ENCODE results near the gene SASS6.

SASS6 gene

DNA sequence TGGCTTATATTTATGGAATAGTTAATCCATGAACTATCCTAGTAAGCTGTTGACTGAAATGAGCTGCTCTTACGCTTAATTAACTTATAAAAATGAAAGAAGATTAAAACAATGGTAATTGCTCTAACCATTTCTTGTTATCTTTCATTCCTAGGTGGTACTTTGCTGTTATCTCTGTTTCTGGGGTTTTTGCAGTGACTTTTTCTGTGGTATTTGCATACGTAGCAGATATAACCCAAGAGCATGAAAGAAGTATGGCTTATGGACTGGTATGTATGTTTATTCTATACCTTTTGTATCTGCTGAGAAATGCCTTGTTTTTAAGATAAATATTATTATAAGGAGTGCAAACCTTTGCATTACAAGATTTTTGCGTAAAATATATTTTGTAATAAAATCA is 71.0 kb downstream of the SASS6 start:
- no peak for ATAC-seq
- TF ChIP-seq ZNF70 (CRISPR knock-in tag; IDR thresholded peaks at IDR 0.05): no peak

DNA sequence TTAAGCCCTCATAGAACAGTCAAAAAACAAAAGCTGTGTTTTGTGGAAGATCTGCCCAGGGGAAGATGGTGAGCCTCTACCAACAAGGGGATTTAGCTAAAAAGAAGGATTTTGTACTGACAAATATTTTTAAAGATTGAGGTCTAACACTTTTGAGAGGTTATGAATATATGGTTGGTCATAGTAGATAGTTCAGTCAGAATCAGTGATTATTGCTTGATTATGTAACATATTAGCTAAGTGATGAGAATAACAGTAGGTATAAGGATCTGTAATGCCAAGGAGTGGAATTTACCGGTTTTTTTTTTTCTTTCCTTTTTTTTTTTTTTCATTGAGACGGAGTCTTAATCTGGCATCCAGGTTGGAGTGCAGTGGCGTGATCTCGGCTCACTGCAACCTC is 79.0 kb downstream of the SASS6 start:
- no peak for ATAC-seq
- no peak for TF ChIP-seq ARNTL (CRISPR knock-in tag; IDR thresholded peaks at IDR 0.05; ENCODE audit: borderline replicate concordance, low read depth)

DNA sequence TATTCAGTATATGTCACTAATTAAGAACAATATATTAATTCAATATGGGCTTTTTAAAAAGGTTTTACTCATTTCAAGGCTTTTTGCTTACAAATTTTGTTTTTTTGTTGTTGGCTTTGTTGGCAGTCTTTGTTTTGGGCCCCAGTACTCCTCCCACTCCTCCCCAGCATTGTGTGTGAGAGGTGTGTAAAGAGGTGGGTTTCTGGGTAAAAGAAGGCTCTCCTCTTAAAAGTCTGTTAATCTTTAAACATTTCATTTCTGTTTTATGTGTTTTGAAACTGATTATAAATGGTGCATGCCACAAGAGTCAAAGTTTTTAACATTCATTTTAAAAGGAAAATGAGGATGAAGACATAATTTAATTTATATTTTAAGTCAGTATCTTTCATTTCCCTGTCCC is 79.6 kb downstream of the SASS6 start:
- TF ChIP-seq SNAI2 (CRISPR knock-in tag; IDR thresholded peaks at IDR 0.05) (no peak), GLIS3 (CRISPR knock-in tag; IDR thresholded peaks at IDR 0.05) (no peak), ZFP30 (CRISPR knock-in tag; IDR thresholded peaks at IDR 0.05) (no peak), RARB (CRISPR knock-in tag; IDR thresholded peaks at IDR 0.05) (no peak), ISL1 (CRISPR knock-in tag; IDR thresholded peaks at IDR 0.05) (no peak), TOX (CRISPR knock-in tag; IDR thresholded peaks at IDR 0.05; ENCODE audit: borderline replicate concordance) (no peak), PPARA (CRISPR knock-in tag; IDR thresholded peaks at IDR 0.05; ENCODE audit: borderline replicate concordance) (no peak), ZNF70 (CRISPR knock-in tag; IDR thresholded peaks at IDR 0.05) (no peak), ZNF8 (CRISPR knock-in tag; IDR thresholded peaks at IDR 0.05) (no peak), OSR1 (CRISPR knock-in tag; IDR thresholded peaks at IDR 0.05) (no peak), ESRRG (CRISPR knock-in tag; IDR thresholded peaks at IDR 0.05) (no peak), BACH2 (CRISPR knock-in tag; IDR thresholded peaks at IDR 0.05; ENCODE audit: borderline replicate concordance) (no peak), TCF4 (CRISPR knock-in tag; IDR thresholded peaks at IDR 0.05; ENCODE audit: borderline replicate concordance) (no peak), ARNTL (CRISPR knock-in tag; IDR thresholded peaks at IDR 0.05; ENCODE audit: borderline replicate concordance, low read depth) (no peak)
- TF ChIP-seq, protein P1, sequence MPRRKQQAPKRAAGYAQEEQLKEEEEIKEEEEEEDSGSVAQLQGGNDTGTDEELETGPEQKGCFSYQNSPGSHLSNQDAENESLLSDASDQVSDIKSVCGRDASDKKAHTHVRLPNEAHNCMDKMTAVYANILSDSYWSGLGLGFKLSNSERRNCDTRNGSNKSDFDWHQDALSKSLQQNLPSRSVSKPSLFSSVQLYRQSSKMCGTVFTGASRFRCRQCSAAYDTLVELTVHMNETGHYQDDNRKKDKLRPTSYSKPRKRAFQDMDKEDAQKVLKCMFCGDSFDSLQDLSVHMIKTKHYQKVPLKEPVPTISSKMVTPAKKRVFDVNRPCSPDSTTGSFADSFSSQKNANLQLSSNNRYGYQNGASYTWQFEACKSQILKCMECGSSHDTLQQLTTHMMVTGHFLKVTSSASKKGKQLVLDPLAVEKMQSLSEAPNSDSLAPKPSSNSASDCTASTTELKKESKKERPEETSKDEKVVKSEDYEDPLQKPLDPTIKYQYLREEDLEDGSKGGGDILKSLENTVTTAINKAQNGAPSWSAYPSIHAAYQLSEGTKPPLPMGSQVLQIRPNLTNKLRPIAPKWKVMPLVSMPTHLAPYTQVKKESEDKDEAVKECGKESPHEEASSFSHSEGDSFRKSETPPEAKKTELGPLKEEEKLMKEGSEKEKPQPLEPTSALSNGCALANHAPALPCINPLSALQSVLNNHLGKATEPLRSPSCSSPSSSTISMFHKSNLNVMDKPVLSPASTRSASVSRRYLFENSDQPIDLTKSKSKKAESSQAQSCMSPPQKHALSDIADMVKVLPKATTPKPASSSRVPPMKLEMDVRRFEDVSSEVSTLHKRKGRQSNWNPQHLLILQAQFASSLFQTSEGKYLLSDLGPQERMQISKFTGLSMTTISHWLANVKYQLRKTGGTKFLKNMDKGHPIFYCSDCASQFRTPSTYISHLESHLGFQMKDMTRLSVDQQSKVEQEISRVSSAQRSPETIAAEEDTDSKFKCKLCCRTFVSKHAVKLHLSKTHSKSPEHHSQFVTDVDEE (CRISPR knock-in tag; IDR thresholded peaks at IDR 0.05): no peak
- TF ChIP-seq, protein P2, sequence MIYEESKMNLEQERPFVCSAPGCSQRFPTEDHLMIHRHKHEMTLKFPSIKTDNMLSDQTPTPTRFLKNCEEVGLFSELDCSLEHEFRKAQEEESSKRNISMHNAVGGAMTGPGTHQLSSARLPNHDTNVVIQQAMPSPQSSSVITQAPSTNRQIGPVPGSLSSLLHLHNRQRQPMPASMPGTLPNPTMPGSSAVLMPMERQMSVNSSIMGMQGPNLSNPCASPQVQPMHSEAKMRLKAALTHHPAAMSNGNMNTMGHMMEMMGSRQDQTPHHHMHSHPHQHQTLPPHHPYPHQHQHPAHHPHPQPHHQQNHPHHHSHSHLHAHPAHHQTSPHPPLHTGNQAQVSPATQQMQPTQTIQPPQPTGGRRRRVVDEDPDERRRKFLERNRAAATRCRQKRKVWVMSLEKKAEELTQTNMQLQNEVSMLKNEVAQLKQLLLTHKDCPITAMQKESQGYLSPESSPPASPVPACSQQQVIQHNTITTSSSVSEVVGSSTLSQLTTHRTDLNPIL (CRISPR knock-in tag; IDR thresholded peaks at IDR 0.05; ENCODE audit: low read depth): no peak
- TF ChIP-seq, protein P3, sequence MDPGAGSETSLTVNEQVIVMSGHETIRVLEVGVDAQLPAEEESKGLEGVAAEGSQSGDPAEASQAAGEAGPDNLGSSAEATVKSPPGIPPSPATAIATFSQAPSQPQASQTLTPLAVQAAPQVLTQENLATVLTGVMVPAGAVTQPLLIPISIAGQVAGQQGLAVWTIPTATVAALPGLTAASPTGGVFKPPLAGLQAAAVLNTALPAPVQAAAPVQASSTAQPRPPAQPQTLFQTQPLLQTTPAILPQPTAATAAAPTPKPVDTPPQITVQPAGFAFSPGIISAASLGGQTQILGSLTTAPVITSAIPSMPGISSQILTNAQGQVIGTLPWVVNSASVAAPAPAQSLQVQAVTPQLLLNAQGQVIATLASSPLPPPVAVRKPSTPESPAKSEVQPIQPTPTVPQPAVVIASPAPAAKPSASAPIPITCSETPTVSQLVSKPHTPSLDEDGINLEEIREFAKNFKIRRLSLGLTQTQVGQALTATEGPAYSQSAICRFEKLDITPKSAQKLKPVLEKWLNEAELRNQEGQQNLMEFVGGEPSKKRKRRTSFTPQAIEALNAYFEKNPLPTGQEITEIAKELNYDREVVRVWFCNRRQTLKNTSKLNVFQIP (CRISPR knock-in tag; IDR thresholded peaks at IDR 0.05; ENCODE audit: borderline replicate concordance, low read depth): no peak
- TF ChIP-seq, protein P4, sequence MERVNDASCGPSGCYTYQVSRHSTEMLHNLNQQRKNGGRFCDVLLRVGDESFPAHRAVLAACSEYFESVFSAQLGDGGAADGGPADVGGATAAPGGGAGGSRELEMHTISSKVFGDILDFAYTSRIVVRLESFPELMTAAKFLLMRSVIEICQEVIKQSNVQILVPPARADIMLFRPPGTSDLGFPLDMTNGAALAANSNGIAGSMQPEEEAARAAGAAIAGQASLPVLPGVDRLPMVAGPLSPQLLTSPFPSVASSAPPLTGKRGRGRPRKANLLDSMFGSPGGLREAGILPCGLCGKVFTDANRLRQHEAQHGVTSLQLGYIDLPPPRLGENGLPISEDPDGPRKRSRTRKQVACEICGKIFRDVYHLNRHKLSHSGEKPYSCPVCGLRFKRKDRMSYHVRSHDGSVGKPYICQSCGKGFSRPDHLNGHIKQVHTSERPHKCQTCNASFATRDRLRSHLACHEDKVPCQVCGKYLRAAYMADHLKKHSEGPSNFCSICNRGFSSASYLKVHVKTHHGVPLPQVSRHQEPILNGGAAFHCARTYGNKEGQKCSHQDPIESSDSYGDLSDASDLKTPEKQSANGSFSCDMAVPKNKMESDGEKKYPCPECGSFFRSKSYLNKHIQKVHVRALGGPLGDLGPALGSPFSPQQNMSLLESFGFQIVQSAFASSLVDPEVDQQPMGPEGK (CRISPR knock-in tag; IDR thresholded peaks at IDR 0.05; ENCODE audit: borderline replicate concordance): no peak
- TF ChIP-seq, protein P5, sequence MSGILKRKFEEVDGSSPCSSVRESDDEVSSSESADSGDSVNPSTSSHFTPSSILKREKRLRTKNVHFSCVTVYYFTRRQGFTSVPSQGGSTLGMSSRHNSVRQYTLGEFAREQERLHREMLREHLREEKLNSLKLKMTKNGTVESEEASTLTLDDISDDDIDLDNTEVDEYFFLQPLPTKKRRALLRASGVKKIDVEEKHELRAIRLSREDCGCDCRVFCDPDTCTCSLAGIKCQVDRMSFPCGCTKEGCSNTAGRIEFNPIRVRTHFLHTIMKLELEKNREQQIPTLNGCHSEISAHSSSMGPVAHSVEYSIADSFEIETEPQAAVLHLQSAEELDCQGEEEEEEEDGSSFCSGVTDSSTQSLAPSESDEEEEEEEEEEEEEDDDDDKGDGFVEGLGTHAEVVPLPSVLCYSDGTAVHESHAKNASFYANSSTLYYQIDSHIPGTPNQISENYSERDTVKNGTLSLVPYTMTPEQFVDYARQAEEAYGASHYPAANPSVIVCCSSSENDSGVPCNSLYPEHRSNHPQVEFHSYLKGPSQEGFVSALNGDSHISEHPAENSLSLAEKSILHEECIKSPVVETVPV (CRISPR knock-in tag; IDR thresholded peaks at IDR 0.05): no peak
- ATAC-seq: no peak

DNA sequence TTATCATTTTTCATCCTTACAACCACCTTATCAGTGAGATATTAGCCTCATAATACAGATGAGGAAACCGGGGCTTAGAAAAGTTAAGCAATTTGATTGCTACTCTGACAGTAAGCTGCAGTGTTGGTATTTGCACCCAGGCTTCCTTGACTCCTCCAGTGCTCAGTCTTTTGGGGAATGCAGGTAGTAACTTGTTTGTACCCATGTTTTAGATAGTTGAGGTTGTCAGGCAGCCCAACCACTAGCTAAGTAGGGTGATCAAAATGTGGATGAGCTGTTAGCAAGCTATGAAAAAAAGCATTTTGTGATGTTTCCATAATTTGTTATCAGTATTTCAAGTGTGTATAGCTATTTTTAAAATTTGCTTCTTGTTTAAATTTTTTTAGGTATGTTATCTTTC is 80.8 kb downstream of the SASS6 start:
- no peak for ATAC-seq
- no peak for TF ChIP-seq RARB (CRISPR knock-in tag; IDR thresholded peaks at IDR 0.05)
- TF ChIP-seq, protein P3 (CRISPR knock-in tag; IDR thresholded peaks at IDR 0.05; ENCODE audit: borderline replicate concordance, low read depth): no peak
- no peak for TF ChIP-seq BACH2 (CRISPR knock-in tag; IDR thresholded peaks at IDR 0.05; ENCODE audit: borderline replicate concordance)
- TF ChIP-seq PPARA (CRISPR knock-in tag; IDR thresholded peaks at IDR 0.05; ENCODE audit: borderline replicate concordance): no peak
- no peak for TF ChIP-seq ZNF70 (CRISPR knock-in tag; IDR thresholded peaks at IDR 0.05)
- TF ChIP-seq, protein P2 (CRISPR knock-in tag; IDR thresholded peaks at IDR 0.05; ENCODE audit: low read depth): no peak
- no peak for TF ChIP-seq ESRRG (CRISPR knock-in tag; IDR thresholded peaks at IDR 0.05)
- TF ChIP-seq, protein P5 (CRISPR knock-in tag; IDR thresholded peaks at IDR 0.05): no peak
- TF ChIP-seq ARNTL (CRISPR knock-in tag; IDR thresholded peaks at IDR 0.05; ENCODE audit: borderline replicate concordance, low read depth): no peak
- TF ChIP-seq, protein P4 (CRISPR knock-in tag; IDR thresholded peaks at IDR 0.05; ENCODE audit: borderline replicate concordance): no peak
